NCI-H446 treated with DMSO at 0.1 percent for 48 hours (cell line): Measurements from ENCODE around the gene TLCD4.
"Not testable (repeated sequence)": the region's sequence is repeated elsewhere in the genome, so short reads cannot be mapped to it uniquely, and the experiment has no call there.

Source experiments
- DNase-seq: peaks from one replicate; lab custom pipeline; 2025; lab: John Stamatoyannopoulos, UW

The TLCD4 gene

DNA sequence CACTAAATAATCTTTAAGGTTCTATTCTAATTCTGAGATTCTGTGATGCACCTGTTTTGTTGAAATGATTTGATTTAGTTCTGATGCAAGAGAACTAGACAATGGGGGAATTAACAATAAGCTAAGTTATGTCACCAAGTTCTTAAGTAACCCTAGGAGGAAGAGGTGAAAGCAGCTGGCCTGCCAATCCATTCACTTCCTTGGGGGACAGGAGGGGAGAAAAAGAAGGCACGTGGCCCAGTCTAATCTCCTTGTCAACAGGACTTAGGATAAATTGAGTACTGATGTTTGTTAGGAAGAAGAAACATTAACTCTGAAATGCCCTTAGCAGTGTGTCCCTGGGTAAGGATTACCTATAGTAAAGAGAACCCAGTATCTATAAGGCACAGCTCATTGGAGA, 36.9 kb downstream of the TLCD4 start:
- DNase-seq: no peak

DNA sequence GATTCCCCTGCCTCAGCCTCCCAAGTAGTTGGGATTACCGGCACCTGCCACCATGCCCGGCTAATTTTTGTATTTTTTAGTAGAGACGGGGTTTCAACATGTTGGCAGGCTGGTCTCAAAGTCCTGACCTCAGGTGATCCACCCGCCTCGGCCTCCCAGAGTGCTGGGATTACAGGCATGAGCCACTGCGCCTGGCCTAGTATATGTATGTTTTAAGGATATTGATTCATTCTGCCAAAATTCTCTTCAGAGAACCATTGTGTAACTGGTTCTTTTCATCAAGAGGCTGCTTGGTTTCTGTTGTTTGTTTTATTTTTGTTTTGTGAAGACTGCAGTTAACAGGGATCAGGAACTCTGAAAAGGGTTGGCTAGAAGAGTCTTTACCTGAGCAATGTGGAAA, 48.4 kb downstream of the TLCD4 start:
- DNase-seq: not testable (repeated sequence)
